Ammon's horn (tissue), 1 donor: Measurements from ENCODE around the gene EML4.

Experiments
- DNase-seq: peaks from one replicate; pipeline ENCODE4 v3.0.0-alpha.2; 2016; ENCODE audit warnings: low spot score

Gene EML4

DNA sequence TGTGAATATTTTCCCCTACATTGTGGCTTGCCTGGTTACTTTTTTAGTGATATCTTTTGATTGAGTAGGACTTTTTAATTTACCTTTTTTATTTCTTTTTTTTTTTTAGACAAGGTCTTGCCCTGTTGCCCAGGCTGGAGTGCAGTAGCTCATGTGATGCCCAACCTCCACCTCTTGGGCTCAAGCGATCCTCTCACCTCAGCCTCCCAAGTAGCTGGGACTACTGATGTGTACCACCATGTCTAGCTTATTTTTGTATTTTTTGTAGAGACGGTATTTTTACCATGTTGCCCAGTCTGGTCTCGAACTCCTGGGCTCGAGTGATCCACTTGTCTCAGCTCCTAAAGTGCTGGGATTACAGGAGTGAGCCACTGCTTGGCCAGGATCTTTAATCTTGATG is 25.3 kb downstream of the EML4 start:
- DNase-seq: no peak

DNA sequence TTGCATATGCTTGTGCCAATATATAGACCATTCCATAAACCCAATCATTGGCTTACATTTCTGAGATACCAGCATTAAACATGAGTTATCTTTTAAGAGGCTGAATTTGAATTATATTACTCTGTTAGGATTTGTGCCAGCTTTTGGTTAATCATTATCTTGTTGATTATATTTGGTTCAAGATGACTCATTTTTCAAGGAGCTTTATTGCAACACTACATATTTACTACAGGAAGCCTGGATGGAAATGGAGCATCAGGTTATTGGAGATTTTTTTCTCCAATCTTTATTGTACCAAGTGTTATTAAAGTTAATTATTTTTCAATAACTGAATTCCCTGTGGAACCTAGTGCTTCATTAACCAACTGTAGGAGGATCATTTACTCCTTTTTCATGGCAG is 26.4 kb downstream of the EML4 start:
- DNase-seq: no peak

DNA sequence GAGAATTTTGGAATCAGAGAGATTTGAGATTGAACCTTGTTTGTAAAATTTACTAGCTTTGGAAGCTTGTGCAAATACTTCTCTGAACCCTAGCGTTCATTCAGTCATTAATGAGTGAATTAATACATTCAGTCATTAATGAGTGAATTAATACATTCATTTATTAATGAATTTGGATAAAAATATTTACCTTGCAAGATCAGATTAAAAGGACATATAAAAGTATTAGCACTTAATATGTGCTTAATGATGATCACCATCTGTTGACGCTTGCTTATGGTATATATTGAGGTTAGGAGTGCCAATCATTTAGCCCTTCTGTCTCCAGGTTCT is 26.9 kb downstream of the EML4 start:
- DNase-seq: no peak

DNA sequence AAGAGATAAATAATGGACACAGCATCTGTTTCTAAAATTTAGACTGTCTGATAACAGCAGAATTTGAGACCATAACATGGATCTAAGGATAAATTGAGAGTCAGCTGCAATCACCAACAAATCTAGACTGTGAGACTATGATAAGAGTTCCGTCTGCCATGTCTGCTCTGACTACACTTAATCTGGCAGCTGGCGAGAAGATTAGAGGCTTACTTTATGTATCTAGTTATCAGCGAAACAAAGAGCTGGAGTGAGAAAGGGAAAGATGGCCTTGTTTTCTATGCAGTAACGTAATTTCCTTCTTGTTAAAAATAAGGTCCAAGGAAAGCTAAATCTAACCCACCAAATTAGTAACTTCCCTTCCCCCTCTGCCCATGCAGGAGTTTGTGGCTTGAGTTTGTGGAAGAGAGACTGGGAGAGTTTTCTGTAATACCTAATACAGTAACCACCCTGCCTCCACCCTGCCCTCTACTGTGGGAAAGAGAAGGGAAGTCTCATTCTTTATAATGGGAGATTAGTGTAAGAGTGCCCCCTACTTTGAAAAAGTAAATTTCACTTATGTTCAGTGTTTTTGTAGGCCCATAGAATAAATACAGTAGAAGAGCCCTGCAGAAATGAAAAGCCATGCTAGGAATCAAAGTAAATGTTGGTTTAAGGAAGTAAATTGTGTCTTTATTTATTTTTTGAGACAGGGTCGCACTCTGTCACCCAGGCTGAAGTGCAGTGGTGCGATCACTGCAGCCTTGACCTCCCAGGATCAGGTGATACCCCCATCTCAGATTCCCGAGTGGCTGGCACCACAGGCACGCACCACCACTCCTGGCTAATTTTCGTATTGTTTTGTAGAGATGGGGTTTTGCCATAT is 27.5 kb downstream of the EML4 start:
- DNase-seq: peak; percentile 51

DNA sequence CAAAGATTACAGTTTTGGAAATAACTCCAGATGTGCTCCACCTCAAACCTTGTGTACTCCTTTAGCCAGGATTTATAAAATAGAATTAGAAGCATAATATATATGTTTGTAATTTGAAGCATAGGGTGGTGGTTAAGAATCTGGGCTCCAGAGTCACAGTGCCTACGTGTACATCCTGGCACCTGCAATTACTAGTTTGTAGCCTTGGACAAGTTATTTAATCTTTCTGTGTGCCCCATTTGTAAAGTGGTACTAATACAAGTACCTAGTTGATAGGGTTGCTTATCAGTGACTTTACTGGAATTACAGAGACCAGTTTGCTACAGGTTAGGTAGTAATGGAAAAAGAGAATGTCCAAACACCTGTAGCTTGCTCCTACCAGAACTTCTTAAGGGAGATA is 28.6 kb downstream of the EML4 start:
- DNase-seq: no peak

DNA sequence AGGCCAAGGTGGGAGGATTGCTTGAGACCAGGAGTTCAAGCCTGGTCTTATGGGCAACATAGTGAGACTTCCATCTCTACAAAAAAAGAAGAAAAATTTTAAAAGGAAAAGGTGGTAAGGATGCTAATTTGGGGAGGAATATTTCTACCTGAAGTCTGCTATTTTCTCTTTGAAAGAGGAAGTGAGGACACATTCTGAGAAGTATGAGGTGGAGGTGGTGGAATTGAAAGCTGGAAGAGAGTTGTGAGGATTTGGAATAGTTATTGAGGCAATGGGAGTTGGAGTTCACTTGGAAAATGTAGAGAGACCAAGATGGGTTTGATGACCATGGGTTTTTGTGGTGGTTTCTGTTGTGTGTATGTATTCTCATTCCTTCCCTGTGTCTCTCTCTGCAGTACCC is 29.3 kb downstream of the EML4 start:
- DNase-seq: no peak

DNA sequence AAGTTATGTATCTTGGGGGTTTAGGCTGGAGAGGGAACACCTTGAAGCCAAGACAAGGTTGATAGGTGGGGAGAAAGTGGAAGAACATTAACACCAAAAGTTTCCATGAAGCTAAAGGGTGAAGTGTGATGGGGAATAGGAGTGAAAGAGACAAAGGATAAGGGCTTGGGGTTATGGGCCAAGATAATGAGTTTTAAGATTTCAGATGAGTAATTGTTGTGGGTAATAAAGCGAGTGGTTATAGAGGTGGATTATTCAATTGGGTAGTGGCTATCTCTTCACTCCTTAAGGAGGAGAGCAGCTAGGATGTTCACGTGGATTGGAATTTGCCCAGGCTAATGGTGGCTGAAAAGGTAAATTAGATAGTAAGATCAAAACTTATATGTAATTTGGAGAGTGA is 29.8 kb downstream of the EML4 start:
- DNase-seq: no peak

DNA sequence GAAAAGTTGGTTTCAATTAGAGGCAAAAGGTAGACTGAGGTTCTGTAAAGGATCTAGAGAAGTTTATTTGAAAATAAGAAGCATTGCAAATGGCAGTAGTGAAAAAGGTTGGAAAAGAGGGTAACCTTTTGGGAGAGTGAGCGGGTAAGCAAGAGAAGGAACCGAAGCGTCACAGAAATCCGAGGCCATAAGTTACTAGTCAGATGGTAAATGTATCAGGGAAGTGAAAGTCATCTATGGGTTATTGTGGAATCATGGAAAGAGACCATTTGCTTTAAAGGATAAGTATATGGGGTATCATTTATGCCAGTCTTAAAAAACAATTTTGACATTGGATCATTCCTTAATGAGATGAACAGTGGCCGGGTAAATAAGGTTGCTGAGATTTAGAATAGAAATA is 30.5 kb downstream of the EML4 start:
- DNase-seq: no peak

DNA sequence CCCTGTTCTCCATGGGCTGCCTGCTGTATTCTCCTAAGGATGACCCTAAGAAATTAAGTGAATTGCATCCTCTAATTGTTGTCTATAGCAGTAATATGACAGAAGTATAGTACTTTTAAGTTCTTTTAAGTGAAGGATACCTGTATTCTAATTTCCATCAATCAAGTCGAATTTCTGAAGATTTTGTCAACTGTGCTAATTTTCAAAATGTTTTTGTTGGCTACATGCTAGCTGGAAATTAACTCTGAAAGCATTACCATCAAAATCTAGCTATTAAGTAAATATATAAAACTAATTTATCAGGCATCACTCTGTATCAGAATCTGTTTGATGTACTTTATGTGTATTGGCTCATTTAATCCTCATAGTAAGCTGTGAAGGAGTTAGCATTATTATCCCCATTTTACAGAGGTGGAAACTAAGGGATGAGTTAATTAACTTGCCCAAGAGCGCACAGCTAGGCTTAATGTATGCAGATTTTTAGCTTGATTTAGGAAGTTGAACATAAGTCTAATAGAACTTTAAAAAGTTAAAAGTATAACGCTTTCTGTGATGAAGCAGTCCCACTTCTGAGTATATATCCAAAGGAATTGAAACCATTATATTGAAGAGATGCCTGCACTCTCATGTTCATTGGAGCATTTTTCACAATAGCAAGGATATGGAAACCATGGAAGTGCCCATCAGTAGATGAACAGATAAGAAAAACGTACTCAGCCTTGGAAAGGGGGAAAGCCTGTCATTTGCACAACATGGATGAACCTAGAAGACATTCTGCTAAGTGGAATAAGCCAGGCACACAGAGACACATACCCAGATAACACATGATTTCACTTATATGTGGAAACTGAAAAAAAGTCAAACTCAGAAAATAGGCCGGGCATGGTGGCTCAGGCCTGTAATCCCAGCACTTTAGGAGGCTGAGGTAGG is 32.0 kb downstream of the EML4 start:
- DNase-seq: no peak

DNA sequence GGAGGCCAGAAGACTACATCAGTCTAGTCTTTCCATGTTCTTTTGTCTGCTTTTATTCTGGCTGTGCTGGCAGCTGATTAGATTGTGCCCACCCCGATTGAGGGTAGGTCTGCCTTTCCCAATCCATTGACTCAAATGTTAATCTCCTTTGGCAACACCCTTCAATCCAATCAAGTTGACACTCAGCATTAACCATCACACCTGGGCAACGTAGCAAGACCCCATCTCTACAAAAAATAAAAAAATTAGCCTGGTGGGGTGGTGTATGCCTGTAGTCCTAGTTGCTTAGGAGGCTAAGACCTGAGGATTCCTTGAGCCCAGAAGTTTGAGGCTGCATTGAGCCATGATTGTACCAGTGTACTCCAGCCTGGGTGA is 33.5 kb downstream of the EML4 start:
- no peak for DNase-seq

DNA sequence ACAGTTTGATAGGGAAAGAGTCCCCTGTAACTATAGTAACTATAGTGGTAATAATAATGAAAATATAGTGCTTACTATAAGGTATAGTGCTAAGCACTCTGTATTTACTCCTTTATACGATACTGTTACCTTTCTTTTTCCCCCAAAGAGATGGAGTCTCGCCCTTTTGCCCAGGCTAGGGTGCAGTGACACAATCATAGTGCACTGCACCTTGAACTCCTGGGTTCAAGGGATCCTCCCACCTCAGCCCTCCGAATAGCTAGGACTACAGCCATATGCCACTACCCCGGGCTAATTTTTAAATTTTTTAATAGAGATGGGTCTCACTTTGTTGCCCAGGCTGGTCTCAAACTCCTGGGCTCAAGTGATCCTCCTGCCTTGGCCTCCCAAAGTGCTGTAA is 34.6 kb downstream of the EML4 start:
- DNase-seq: no peak

DNA sequence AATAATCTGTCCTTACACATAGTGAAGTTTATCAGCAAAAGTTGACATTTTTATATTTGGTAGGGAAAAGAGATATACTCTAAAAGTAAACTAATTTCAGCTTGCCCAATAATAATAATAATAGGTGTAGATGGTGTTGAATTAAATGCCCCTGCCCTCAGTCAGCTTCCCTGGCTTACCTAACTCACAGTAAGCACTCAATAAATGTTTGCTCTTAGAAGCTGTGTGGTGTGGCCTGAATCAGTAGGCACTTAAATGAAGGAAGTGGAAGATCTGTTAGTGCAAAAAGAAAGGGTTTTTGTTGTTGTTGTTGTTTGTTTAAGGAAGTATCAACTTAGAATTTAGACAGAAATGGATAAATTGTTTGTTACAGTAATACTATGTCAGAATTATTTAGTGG is 36.2 kb downstream of the EML4 start:
- DNase-seq: no peak

DNA sequence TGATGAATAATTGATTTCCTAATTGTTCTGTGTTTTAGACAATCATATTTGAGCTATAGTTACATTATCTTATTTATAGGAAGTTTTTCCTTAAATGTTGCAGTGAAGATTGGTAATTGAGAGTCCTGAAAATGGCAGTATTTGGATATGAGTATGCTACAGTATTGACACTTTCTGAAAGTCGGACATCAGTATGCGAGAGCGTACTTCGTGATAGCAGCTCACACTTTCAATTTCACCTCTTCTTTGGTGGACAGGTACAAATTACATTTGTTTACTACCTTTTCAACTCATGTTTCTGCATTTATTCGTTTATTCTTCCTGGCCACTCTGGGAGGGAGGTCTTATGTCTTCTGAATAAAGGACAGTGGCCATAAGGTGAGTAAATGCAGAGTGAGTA is 38.7 kb downstream of the EML4 start:
- DNase-seq: no peak

DNA sequence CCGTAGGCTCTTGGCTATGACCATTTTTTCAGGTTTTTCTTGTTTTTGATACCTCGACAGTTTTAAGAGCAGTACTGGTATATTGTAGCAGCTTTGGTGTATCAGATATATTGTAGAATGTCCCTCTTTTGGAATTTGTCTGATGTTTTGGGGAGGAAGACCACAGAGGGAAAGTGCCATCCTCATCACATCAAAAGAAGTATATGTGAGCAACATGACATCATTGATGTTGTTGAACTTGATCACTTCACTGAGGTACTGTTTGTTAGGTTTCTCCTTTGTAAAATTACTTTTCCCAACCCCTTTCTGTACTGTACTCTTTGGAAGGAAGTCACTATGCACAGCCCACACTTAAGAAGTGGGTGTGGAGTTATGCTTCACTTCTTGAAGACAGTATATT is 41.0 kb downstream of the EML4 start:
- DNase-seq: no peak

DNA sequence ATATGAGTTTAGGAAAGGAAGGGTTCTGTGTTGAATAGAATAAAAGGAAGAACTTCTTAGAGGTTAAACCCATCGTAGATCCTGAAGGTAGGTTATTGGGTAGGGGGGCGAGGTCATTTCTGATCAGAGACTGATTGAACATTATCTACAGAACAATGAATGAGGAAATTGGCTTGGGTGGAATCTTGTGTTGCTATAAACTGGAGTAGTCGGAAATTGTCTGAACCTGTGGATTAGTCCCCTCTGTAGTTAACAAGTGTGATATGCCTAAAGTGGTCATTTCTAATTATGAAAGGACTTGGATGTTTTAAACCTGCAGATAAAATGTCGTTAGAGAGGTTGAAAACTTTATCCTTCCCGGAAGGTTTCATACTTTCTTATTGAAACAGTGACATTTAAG is 42.1 kb downstream of the EML4 start:
- DNase-seq: no peak

DNA sequence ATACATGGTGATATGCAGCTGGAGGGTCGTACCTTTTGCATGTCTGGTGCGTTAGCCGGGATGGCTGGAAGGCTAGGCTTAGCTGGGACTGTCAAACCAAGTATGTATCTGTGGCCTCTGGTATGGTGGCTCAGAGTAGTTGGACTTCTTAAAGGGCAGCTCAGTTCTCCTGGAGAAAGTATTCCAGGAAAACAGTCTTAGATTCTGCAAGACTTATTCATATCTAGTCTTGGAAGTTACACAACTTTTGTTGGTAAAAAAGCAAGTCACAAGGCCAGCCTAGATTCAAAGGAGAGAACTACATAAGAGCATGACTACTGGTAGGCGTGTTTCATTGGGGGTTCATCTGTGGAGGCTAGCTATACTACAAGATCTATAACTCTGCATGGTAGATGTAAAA is 45.5 kb downstream of the EML4 start:
- no peak for DNase-seq

DNA sequence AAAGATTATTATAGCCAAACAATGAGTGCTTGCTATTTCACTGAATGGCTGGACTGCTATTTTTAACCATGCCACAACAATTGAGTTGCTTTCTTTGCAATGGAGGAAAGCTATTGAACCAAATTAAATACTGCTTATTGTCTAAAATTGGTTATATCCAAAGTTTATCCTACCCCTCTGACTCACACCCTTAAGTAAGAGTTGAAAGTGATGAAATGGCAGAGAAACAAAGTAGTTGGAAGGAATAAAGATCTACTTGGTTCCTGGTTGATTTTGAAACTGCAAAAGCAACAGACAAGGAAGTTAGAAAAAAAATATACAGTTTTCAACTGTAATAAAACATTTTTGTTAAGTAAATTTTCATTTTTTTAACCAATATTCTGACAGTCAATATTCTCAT is 47.5 kb downstream of the EML4 start:
- DNase-seq: no peak

DNA sequence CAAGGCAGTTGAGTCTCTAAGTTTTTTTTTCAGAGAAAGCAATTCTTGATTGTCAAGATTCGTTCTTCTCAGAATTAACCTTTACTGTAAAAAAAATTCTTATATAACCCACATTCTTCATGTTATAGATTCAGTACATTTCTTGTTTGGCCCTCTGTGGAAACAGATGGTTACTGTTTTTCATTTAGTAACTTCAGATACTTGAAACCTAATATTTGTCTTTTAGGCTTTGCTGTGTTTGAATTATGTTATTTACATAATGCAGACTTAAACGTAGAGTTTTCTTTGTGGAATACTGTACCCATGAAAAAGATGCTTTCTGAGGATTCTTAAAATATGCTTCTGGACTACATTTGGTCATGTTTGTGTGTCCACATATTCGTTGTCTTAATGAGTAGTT is 48.2 kb downstream of the EML4 start:
- no peak for DNase-seq

DNA sequence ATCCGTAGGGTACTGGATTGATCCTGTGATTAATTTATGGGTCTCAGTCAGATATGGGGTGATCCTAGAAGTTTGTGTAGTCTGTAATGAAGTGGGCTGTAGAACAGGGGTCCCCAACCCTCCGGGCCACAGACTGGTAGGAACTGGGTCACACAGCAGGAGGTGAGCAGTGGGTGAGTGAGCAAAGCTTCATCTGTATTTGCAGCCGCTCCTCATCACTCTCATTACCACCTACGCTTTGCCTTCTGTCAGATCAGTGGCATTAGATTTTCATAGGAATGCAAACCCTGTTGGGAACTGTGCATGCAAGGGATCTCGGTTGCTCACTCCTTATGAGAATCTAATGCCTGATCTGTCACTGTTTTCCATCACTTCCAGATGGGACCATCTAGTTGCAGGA is 48.8 kb downstream of the EML4 start:
- DNase-seq: peak; percentile 32

DNA sequence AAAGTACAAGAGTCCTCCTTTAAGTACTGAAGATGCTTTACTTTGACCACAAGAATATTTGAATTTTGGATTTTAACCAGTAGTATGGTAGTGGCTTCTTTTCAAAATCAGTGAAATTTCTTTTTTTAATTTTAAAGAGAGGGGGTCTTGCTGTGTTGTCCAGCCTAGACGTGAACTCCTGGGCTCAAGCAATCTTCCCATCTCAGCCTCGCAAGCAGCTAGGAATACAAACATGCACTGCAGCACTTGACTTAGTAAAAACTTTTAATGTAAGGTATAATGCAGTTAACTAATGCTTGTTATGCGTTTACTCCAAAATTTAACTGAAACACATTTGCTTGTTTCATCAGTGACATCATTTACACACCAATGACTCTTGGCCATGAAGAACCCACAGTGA is 49.6 kb downstream of the EML4 start:
- no peak for DNase-seq

DNA sequence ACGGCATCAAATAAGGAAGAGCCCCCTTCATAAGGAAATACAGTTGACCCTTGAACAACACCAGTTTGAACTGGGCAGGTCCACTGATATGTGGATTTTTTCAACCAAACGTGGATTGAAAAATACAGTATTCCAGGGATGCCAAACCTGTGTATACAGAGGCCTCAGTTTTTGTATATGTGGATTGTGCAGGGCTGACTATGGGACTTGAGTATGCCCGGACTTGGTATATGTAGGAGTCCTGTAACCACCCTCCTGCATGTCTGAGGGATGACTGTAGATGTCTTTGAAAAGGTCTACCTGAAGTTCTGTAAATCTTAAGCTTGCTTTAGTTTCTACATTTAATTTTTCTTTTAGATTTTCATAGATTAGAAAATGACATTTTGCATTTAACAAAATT is 50.0 kb downstream of the EML4 start:
- DNase-seq: no peak

DNA sequence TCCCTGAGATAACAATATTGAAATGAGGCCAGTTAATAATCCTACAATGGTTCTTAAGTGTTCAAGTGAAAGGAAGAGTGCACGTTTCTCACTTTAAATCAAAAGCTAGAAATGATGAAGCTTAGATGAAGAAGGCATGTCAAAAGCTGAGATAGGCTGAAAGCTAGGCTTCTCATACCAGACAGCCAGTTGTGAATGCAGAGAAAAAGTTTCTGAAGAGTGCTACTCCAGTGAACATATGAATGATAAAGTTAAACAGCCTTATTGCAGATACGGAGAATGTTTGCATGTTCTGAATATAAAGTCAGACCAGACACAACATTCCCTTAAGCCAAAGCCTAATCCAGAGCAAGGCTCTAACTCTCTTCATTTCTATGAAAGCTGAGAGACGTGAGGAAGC is 51.4 kb downstream of the EML4 start:
- DNase-seq: no peak

DNA sequence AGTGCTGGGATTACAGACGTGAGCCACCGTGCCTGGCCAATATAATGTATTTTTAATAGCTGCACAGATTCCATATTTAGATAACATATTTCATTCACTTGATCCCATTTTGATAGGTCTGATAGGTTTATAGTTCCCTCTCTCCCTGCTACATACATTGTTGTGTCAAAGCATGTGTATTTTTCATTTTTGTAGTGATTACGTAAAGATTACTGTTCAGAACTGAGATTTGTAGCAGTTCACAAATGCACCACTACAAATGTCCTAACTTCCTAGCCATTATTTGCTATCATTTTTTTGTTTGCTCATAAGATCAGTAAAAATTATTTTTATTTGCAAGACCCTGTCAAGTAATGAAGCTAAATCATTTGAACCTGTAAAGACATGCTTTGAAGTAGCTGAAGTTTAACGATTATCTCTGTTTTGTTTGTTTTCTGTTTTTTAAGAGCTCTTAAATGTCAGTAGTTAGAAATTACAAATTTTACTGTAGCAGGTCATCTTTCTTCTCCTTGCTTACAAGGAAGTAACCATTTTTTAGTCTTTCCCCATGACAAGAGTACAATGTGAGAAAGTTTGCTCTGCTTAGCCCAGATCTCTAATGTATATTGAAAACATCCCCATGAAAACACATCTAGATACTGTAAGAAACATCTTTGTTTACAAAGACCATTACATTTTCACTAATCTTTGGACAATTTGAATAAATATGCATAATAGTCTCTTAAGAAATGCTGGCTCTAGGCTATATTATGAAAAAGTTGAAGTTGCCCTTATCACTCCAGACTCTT is 54.1 kb downstream of the EML4 start:
- DNase-seq: no peak
